ENCODE measurements around the gene CAPN15.

DNA sequence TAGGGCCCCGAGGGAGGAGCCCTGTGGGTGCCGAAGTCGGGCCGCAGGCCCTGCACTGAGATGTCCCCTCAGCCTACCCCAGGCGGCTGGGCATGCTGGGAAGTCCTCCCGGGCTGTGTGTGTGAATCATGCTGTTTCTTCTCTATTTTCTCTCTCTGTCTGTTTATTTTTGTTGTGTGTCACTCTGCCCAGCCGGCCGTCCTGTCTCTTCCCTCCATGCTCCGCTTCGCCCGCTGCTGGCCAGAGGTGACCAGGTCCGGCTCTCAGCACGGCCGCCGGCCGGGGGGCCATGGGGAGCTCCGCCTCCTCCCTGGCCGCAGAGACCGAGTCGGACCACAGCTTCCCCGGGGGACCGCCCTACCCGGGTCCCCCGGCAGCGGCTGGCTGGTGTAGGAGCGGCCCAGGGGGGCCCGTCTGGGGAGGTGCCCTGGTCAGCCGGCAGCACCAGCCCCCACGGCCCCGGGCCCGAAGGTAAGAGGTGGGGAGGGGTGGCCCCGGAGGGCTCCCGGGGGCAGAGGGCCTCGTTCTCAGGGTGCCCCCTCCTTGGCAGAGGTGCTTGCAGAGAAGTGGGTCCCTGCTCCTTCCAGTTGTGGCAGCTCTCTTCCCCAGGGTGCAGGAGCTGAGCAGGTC, 12.5 kb downstream of the CAPN15 start:
- TF ChIP-seq, protein P1, sequence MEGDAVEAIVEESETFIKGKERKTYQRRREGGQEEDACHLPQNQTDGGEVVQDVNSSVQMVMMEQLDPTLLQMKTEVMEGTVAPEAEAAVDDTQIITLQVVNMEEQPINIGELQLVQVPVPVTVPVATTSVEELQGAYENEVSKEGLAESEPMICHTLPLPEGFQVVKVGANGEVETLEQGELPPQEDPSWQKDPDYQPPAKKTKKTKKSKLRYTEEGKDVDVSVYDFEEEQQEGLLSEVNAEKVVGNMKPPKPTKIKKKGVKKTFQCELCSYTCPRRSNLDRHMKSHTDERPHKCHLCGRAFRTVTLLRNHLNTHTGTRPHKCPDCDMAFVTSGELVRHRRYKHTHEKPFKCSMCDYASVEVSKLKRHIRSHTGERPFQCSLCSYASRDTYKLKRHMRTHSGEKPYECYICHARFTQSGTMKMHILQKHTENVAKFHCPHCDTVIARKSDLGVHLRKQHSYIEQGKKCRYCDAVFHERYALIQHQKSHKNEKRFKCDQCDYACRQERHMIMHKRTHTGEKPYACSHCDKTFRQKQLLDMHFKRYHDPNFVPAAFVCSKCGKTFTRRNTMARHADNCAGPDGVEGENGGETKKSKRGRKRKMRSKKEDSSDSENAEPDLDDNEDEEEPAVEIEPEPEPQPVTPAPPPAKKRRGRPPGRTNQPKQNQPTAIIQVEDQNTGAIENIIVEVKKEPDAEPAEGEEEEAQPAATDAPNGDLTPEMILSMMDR (conservative IDR thresholded peaks at IDR 0.05) = no peak
- no peak for TF ChIP-seq ZFX (IDR thresholded peaks at IDR 0.05)

Data from C4-2B (cell line).